HG03039 (cell line): ENCODE data around the gene EDARADD.
"Not testable (repeated sequence)": the region's sequence is repeated elsewhere in the genome, so short reads cannot be mapped to it uniquely, and the experiment has no call there.

Source experiments
- ATAC-seq: cut with Tn5 transposase; IDR thresholded peaks from one replicate; pipeline ENCODE4 v1.9.1; 2021; ENCODE audit warnings: mild to moderate bottlenecking, moderate library complexity; ENCODE audit not compliant: unreplicated experiment

The EDARADD gene

GRCh38 chr1:236484310-236484971 is 90.4 kb downstream of the EDARADD start:
- ATAC-seq = no peak

DNA sequence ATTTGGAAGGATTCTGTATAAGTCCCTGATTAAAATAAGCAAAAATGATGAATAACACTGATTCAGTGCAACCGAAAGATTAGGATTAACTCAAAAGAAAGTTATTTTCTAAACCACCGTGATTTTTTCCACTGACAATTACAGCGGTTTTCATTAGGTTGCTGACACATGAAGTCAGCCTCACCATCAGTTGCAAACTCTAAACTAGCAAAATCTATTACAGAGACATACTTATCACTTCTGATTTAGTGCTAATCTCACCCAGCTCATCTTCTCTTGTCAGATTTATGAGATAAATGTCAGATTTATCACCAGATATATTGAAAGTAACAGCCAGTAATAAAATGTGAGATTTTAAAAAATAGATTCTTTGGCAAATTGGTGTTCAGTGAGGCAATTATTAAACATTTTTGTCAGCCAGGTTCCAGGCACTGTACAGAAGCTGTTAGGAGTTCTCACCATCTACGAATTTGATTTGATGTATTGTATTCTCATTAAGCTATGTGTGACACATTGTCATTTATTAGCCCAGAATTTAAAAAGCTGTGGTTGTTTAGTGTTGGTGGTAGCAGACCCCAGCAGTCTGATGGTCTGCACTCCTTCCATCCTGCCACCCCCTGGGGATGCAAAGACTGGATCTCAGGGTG is 92.4 kb downstream of the EDARADD start:
- ATAC-seq = no peak

GRCh38 chr1:236489161-236489560 is 95.1 kb downstream of the EDARADD start:
- ATAC-seq = not testable (repeated sequence)

- no peak for ATAC-seq
Measured at GRCh38 chr1:236489710-236490377, 95.8 kb downstream of the EDARADD start.

DNA sequence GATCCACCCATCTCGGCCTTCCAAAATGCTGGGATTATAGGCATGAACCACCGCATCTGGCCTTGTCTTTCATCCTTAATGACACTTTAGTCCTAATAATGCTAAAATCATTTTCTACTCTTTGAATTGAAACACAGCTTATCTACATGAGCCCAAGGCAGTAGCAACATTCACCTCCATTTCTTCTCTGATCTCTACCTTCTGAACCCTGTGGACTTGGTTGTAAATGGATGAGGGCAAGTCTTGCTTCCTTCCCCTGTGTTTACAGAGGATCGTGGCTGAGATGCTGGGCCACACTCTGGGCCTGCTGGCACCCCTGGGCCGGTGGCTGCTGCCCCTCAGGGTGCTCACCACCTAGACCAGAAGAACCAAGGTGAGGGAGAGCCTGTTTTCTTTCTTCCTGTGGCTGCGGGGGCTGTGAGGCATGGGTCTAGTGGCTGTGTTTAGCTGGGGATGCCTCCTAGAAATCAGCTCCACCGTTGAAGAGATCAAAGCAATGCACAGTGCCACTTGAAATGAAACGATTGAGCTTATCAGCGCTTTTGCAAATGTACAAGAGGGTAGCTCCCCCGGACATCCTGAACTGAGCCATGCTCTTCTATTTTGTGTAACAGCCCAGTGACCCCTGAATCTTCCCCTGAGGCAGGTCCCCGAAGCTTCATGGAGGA is 97.5 kb downstream of the EDARADD start:
- ATAC-seq = no peak

- ATAC-seq = no peak
Measured at GRCh38 chr1:236492378-236492777, 98.3 kb downstream of the EDARADD start.

DNA sequence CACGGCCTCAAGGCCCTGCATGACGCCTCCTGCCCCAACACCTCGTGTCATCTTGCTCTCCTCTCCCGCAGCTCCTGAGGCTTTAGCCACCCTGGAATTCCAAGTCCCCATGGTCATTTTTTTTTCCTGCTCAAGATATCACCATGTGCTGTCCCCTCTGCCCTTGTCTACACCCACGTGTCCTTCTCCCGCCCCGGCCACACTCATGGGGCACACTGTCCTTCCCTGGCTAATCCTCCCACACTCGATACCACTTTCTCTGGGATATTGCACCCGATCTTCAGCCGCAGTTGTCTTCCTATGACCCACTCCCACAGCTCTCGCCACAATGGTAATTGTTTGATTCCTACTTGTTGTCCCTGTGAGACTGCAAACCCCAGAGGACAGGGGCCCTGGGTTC is 100.0 kb downstream of the EDARADD start:
- ATAC-seq = no peak

GRCh38 chr1:236494586-236495466 is 100.7 kb downstream of the EDARADD start:
- ATAC-seq = no peak

DNA sequence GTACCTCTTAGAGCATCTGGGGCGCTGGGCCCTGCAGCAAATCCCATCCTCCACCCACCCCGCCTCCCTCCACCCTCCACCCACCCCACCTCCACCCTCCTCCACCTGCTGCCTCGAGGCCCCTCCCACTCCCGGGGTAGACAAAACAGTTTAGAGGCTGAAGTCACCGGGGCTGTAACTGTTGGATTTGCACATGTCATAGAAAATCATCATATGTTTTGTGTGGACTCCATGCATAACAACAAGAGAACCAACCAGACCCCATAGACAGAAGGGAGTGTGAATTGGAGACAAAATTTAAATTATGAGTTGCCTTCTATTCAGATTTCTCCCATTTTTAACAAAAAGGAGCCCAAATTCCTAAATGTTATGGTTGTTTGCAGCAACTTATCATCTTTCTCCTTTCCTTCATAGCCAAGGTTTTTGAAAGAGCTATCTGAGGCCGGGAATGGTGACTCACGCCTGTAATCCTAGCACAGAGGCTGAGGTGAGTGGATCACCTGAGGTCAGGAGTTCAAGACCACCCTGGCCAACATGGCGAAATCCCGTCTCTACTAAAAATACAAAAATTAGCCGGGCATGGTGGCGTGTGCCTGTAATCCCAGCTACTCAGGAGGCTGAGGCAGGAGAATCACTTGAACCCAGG is 101.5 kb downstream of the EDARADD start:
- ATAC-seq = no peak

DNA sequence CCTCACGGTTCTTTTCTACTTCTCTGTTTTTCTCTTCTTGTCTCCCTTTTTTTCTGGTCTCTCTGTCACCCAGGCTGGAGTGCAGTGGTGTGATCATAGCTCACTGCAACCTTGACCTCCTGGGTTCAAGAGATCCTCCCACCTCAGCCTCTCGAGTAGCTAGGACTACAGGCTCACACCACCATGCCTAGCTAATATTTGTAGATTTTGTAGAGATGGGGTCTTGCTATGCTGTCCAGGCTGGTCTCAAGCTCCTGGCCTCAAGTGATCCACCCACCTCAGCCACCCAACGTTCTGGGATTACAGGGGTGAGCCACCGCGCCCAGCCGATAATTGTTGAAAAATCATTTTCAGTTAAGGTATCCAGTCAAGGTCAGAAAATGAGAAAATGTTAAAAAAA is 103.8 kb downstream of the EDARADD start:
- no peak for ATAC-seq

GRCh38 chr1:236501093-236501492 is 107.0 kb downstream of the EDARADD start:
- no peak for ATAC-seq

DNA sequence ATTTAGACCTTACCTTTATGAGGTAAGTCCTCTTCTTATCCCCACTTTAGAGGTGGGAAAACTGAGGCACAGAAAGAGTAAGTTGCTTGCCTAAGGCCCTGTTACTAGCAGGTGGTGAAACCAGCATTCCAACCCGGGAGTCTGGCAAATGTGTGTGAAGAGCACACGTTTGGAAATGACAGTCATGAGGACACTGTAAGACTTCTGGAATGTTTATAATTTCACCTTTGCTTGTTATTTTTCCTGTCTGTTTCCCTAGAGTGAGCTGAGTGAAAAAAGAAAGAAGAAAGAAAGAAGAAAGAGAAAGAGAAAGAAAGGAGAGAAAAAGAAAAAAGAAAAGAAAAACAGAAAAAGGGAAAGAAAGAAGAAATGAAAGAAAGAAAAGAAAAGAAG is 108.5 kb downstream of the EDARADD start:
- no peak for ATAC-seq

DNA sequence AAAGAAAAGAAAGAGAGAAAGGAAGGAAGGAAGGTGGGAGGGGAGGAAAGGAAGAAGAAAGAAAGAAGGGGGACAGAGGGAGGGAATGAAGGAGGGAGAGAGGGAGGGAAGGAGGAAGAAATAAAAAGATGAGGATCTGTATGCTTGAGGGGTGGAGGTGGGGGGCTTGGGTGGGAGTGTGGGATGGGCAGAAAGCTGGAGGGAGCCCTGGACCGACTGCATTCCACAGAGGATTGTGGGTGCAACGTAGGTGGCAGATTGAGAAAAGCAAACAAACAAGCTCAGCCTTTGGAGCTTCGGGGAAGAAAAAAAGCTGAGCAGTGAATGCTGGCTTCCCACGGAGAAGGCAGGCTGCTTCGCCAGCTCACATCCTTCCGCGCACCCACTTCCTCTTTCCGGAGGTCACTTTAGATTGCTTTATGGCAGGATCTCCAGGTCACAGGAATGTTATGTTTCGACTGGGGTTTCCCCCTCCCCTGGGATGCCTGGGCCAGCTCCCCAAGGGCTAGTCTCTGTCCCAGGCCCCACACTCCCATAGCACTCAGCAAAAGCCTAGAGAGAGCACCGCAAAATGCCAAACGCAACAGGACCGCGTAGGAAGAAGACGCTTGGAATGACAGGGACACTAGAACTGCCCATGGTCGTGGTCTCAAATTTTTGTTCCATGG is 109.0 kb downstream of the EDARADD start:
- no peak for ATAC-seq

GRCh38 chr1:236504338-236504737 is 110.3 kb downstream of the EDARADD start:
- ATAC-seq = not testable (repeated sequence)

DNA sequence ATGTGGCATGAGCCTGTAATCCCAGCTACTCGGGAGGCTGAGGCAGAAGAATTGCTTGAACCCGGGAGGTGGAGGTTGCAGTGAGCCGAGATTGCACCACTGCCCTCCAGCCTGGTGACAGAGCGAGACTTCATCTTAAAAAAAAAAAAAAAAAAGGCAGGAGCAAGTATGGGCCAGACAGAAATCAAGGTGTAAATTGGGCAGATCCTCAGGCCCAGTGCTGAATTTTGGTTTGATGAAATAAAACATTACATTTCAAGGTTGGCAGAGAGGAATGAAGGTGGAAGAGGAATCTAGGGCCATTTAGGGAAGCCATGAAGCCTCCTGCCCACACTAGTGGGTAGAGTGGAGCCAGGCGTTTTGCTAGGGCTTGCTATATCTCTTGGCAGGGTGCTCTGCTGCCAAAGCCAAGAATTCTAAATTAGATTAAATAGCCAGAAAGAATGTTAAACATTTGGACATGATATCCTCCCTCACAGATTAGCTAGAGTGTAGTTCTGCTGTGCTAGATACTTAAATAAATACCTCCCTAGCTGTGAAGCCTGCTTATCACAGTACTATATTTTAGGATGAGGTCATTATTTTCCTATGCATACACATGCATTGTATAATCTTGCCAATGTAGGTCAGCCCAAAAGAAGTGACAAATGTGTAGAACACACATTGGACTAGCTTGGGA is 113.1 kb downstream of the EDARADD start:
- no peak for ATAC-seq

DNA sequence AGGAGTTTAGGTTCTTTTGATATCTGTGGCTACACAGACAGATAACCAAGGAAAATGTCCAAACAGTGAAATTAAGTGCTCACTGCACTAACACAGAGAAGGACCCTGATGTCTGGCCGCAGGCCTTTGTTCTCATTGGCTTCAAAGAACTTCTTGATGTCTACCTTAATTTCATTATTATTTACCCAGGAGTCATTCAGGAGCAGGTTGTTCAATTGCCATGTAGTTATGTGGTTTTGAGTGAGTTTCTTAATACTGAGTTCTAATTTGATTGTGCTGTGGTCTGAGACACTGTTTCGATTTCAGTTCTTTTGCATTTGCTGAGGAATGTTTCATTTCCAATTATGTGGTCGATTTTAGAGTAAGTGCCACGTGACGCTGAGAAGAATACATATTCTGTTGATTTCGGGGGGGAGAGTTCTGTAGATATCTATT is 114.5 kb downstream of the EDARADD start:
- no peak for ATAC-seq

DNA sequence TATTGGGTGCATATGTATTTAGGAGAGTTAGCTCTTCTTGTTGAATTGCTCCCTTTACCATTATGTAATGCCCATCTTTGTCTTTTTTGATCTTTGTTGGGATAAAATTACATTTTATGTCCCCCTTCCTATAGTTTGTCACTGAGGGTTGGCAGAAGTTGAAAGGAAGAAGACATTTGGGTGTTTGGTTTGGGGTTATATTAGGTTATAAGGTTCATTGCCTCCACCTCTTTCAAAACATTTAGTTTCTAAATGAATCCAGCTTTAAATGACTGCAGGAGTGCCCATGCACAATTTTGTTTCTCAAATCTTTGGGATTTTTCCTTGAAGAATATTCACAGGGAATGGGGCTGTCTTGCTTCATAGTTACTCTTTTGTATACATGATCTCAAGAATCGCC is 115.1 kb downstream of the EDARADD start:
- ATAC-seq = no peak

DNA sequence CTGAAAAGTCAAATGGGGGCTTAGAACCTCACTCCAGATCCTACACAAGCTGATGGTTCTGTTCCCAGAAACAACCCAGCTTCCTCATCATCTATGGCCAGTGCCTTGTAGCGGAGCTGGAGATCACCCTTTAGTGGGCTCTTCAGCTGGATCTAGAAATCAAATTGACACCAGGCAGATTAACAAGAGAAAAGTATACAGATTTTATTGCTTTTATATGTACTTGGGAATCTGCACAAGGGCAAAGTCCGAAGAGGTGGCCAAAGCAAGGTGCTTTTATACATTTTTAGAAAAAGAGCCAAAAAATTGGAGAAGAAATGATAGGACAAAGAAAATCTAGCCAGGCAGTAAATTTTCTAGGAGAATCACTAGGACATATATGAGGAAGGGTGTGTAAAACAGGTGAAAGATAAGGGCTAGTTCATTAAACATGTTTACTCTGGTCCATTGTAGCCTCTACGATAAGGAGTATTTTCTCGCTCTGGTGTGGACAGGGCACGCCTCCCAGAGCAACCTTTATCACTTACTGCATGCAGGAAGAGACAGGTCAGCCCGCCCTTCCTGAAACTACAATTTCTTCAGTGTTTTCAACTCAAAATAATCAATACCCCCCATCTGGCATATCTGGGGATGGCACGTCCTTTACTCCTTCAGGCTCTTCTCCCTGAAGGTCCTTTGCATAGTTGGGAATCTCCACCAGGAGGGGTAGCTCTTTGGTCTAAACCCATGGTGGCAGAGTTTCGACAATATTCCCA is 115.7 kb downstream of the EDARADD start:
- ATAC-seq = no peak
